Breast epithelium (tissue), 3 donors: Measurements from ENCODE around the gene EEF1A2.

Experiments used
- POLR2A ChIP-seq: fragments of 450-650 bp; IDR thresholded peaks from one replicate; pipeline ENCODE4 v1.6.1; 2016; ENCODE audit warnings: antibody characterized with exemption, mild to moderate bottlenecking, moderate library complexity
- POLR2AphosphoS5 ChIP-seq, 3 donors: sonication (generic); formaldehyde crosslinking; IDR thresholded peaks; one replicate each; pipeline ENCODE4 v1.6.1; 2017; ENCODE audit warnings: antibody characterized with exemption in 3 of 3
- TF ChIP-seq, protein P1 (sequence below), 3 donors: fragments of 450-650 bp; IDR thresholded peaks; one replicate each; pipeline ENCODE4 v1.5.1; 2016 to 2017; ENCODE audit warnings: antibody characterized with exemption in 3 of 3, mild to moderate bottlenecking in 3 of 3, moderate library complexity in 3 of 3

DNA sequence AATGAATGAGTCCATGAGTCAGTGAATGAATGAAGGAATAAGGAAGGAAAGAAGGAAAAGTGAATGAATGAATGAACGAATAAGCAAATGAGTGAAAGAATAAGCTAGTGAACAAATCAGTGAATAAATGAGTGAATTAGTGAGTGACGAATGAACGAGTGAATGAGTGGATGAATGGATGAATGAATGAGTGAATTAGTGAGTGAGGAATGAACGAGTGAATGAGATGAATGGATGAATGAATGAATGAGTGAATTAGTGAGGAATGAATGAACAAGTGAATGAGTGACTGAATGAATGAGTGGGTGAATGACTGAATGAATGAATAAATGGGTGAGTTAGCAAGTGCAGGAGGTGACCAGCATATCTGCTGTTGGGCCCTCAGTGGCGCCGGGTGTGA lies 44.9 kb upstream of the EEF1A2 start:
- TF ChIP-seq, protein P1, sequence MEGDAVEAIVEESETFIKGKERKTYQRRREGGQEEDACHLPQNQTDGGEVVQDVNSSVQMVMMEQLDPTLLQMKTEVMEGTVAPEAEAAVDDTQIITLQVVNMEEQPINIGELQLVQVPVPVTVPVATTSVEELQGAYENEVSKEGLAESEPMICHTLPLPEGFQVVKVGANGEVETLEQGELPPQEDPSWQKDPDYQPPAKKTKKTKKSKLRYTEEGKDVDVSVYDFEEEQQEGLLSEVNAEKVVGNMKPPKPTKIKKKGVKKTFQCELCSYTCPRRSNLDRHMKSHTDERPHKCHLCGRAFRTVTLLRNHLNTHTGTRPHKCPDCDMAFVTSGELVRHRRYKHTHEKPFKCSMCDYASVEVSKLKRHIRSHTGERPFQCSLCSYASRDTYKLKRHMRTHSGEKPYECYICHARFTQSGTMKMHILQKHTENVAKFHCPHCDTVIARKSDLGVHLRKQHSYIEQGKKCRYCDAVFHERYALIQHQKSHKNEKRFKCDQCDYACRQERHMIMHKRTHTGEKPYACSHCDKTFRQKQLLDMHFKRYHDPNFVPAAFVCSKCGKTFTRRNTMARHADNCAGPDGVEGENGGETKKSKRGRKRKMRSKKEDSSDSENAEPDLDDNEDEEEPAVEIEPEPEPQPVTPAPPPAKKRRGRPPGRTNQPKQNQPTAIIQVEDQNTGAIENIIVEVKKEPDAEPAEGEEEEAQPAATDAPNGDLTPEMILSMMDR (IDR thresholded peaks at IDR 0.05), result no peak
- TF ChIP-seq POLR2A (no peak), POLR2AphosphoS5 (IDR thresholded peaks at IDR 0.05) (no peak)
